Measurements from ENCODE around the gene MFAP3.
A peak's percentile ranks its signal among the peaks of the same experiment; 100 is the strongest.

Gene MFAP3

GRCh38 chr5:154090656-154091055, 51.9 kb downstream of the MFAP3 start:
- TF ChIP-seq GATA1 (IDR thresholded peaks at IDR 0.05; ENCODE audit: low read depth, low read length) (no peak), POLR2A (IDR thresholded peaks at IDR 0.05; ENCODE audit: low read length) (no peak)
- no peak for DNase-seq

GRCh38 chr5:154092356-154093141, 53.8 kb downstream of the MFAP3 start:
- TF ChIP-seq GATA1 (IDR thresholded peaks at IDR 0.05; ENCODE audit: low read depth, low read length) (no peak), POLR2A (IDR thresholded peaks at IDR 0.05; ENCODE audit: low read length) (no peak)
- no peak for DNase-seq

- TF ChIP-seq GATA1 (IDR thresholded peaks at IDR 0.05; ENCODE audit: low read depth, low read length) (no peak), POLR2A (IDR thresholded peaks at IDR 0.05; ENCODE audit: low read length) (no peak)
- DNase-seq: no peak
These were observed 54.4 kb downstream of the MFAP3 start for GRCh38 chr5:154093142-154093532.

- no peak for DNase-seq
These were observed 57.1 kb downstream of the MFAP3 start for GRCh38 chr5:154095904-154096303.

GRCh38 chr5:154097031-154097430, 58.3 kb downstream of the MFAP3 start:
- TF ChIP-seq GATA1 (IDR thresholded peaks at IDR 0.05; ENCODE audit: low read depth, low read length): no peak
- peak in 1 of 2 experiments; percentile 16 for DNase-seq

More at GRCh38 chr5:154095904-154096303, 57.1 kb downstream of the MFAP3 start:
- TF ChIP-seq GATA1 (IDR thresholded peaks at IDR 0.05; ENCODE audit: low read depth, low read length): no peak
- TF ChIP-seq POLR2A (IDR thresholded peaks at IDR 0.05; ENCODE audit: low read length): no peak

- TF ChIP-seq POLR2A (IDR thresholded peaks at IDR 0.05; ENCODE audit: low read length): no peak
- peak; percentile 8 to 58 for DNase-seq
These were observed 59.7 kb downstream of the MFAP3 start for GRCh38 chr5:154098465-154098864.

- TF ChIP-seq GATA1 (IDR thresholded peaks at IDR 0.05; ENCODE audit: low read depth, low read length): no peak
- no peak for TF ChIP-seq POLR2A (IDR thresholded peaks at IDR 0.05; ENCODE audit: low read length)
- no peak for DNase-seq
These were observed 62.4 kb downstream of the MFAP3 start for GRCh38 chr5:154101184-154101583.

GRCh38 chr5:154103233-154103632, 64.5 kb downstream of the MFAP3 start:
- no peak for DNase-seq
- TF ChIP-seq POLR2A (IDR thresholded peaks at IDR 0.05; ENCODE audit: low read length) (no peak), GATA1 (IDR thresholded peaks at IDR 0.05; ENCODE audit: low read depth, low read length) (no peak)

Data from erythroblast (primary cell).